ENCODE results near the gene HOXD4.

The HOXD4 gene

GRCh38 chr2:176128172-176128981 lies 23.0 kb upstream of the HOXD4 start (continued):
- TF ChIP-seq ZBTB10 (tag by site-specific recombination; IDR thresholded peaks at IDR 0.05), result no peak
- no peak for TF ChIP-seq ZNF529 (tag by site-specific recombination; IDR thresholded peaks at IDR 0.05; ENCODE audit: insufficient replicate concordance)
- TF ChIP-seq ZNF639 (tag by site-specific recombination; IDR thresholded peaks at IDR 0.05), result no peak
- no peak for TF ChIP-seq ZNF626 (tag by site-specific recombination; IDR thresholded peaks at IDR 0.05)
- TF ChIP-seq ZNF600 (tag by site-specific recombination; IDR thresholded peaks at IDR 0.05), result peak; percentile 38; the same call in 1 of the 2 replicates
- TF ChIP-seq ZSCAN23 (tag by site-specific recombination; IDR thresholded peaks at IDR 0.05), result no peak
- no peak for TF ChIP-seq RBAK (tag by site-specific recombination; IDR thresholded peaks at IDR 0.05)
- 0 out of 2 replicates have a peak, but pooled peaks have one; percentile 6 for TF ChIP-seq IKZF3 (tag by site-specific recombination; IDR thresholded peaks at IDR 0.05)
- no peak for TF ChIP-seq ZNF394 (tag by site-specific recombination; IDR thresholded peaks at IDR 0.05; ENCODE audit: borderline replicate concordance)
- no peak for TF ChIP-seq ZNF837 (tag by site-specific recombination; IDR thresholded peaks at IDR 0.05)
- no peak for TF ChIP-seq ZNF701 (tag by site-specific recombination; IDR thresholded peaks at IDR 0.05)
- TF ChIP-seq GLIS2 (tag by site-specific recombination; IDR thresholded peaks at IDR 0.05), result peak; percentile 21; the same call in 1 of the 2 replicates
- no peak for TF ChIP-seq ZNF280C (tag by site-specific recombination; IDR thresholded peaks at IDR 0.05)
- peak; percentile 68; the same call in 1 of the 2 replicates for TF ChIP-seq GLIS1 (tag by site-specific recombination; IDR thresholded peaks at IDR 0.05)
- TF ChIP-seq ZSCAN30 (tag by site-specific recombination; IDR thresholded peaks at IDR 0.05), result 0 out of 2 replicates have a peak, but pooled peaks have one; percentile 26
- TF ChIP-seq ZNF560 (tag by site-specific recombination; IDR thresholded peaks at IDR 0.05; ENCODE audit: borderline replicate concordance), result no peak
- no peak for TF ChIP-seq ZNF155 (tag by site-specific recombination; IDR thresholded peaks at IDR 0.05)
- TF ChIP-seq ZNF624 (tag by site-specific recombination; IDR thresholded peaks at IDR 0.05), result no peak
- no peak for TF ChIP-seq PBX3 (CRISPR knock-in tag; IDR thresholded peaks at IDR 0.05)
- peak; percentile 31; the same call in 1 of the 2 replicates for TF ChIP-seq ZBTB17 (tag by site-specific recombination; IDR thresholded peaks at IDR 0.05)
- TF ChIP-seq ZNF792 (tag by site-specific recombination; IDR thresholded peaks at IDR 0.05), result no peak
- no peak for TF ChIP-seq ZNF239 (tag by site-specific recombination; IDR thresholded peaks at IDR 0.05)
- no peak for TF ChIP-seq ZNF585B (tag by site-specific recombination; IDR thresholded peaks at IDR 0.05)
- no peak for TF ChIP-seq FEZF1 (tag by site-specific recombination; IDR thresholded peaks at IDR 0.05)
- TF ChIP-seq ZNF473 (tag by site-specific recombination; IDR thresholded peaks at IDR 0.05), result no peak
- no peak for TF ChIP-seq ZNF112 (tag by site-specific recombination; IDR thresholded peaks at IDR 0.05)
- no peak for TF ChIP-seq ZNF211 (tag by site-specific recombination; IDR thresholded peaks at IDR 0.05; ENCODE audit: low read depth)
- no peak for TF ChIP-seq ZNF654 (tag by site-specific recombination; IDR thresholded peaks at IDR 0.05; ENCODE audit: low read depth)
- no peak for TF ChIP-seq ZXDB (tag by site-specific recombination; IDR thresholded peaks at IDR 0.05)
